Ascending aorta (tissue), 2 donors: ENCODE measurements around the gene COL8A2. TPM values are rescaled to one million over a fixed set of nuclear protein-coding genes. Genes with fewer than 3 reads are reported as not detected.

Experiments
- DNase-seq, 2 donors: peaks; one replicate each; pipeline ENCODE4 v3.0.0-alpha.2; 2019; ENCODE audit warnings: low spot score in 2 of 2
- H3K27ac ChIP-seq, 2 donors: fragments of 200-600 bp; sonication (generic); one replicate each; pipeline ENCODE4 v1.5.1; 2016 to 2017; ENCODE audit warnings: mild to moderate bottlenecking in 1 of 2
- H3K27me3 ChIP-seq: fragments of 200-600 bp; sonication (generic); one replicate; pipeline ENCODE4 v1.5.1; 2017
- H3K36me3 ChIP-seq, 2 donors: fragments of 200-600 bp; sonication (generic); one replicate each; pipeline ENCODE4 v1.5.1; 2016
- H3K4me1 ChIP-seq, 2 donors: fragments of 200-600 bp; sonication (generic); one replicate each; pipeline ENCODE4 v1.5.1; 2016 to 2017; ENCODE audit warnings: mild to moderate bottlenecking in 1 of 2
- H3K4me3 ChIP-seq, 2 donors: fragments of 200-600 bp; sonication (generic); one replicate each; pipeline ENCODE4 v1.5.1; 2016 to 2017; ENCODE audit warnings: mild to moderate bottlenecking in 1 of 2
- H3K9me3 ChIP-seq, 2 donors: fragments of 200-600 bp; sonication (generic); one replicate each; pipeline ENCODE4 v1.5.1; 2016
- intact Hi-C: fragments of 100-400 bp; cut with DNase I; formaldehyde crosslinking; loops from one replicate; pipeline ENCODE4 v1.15.1; 2023
- total RNA-seq: library from RNA; depleted of rRNA; stranded (reverse); fragments of >200 nt; gene quantifications from one replicate; pipeline ENCODE4 v1.1.0, GENCODE V29; 2016
- TF ChIP-seq, protein P1 (sequence below), 3 experiments: fragments of 200-600 bp in 2 of 3; fragments of 450-650 bp in 1 of 3; sonication (generic) in 2 of 3; IDR thresholded peaks; one replicate each; pipeline ENCODE4 v1.5.1; 2016 to 2019; ENCODE audit warnings: antibody characterized with exemption in 3 of 3, mild to moderate bottlenecking in 1 of 3, moderate library complexity in 1 of 3

Gene COL8A2
- total RNA-seq, 1 donor from 2014 or later, result 41.7 TPM

DNA sequence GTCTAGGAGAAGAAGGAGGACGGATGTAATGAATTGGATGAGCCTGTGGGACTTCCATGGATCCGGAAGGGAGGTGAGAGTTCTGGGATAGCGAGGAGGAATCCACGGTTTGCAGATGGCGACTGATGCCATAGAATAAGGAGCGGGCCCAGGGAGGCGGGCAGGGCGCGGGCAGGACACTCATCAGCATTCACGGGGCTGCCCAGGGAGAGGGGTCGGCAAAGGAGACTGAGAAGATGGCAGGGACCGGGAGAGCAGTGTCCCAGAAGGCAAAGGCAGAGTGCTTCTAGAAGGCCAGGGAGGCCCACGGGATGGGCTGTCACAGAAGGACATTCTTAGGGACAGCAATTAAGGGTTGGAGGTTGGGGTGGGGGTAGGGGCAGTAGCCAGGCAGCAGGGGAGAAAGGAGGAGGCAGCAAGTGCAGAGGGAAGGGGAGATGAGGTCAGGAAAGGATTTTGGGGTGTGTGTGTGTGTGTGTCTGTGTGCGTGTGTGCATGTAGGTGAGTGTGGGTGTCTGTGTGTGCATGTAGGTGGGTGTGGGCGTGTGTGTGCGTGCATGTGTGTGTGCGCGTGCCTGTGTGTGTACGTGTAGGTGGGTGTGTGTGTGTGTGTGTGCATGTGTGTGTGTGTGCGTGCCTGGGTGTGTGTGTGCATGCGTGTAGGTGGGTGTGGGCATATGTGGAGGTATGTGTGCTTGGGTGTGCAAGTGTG, 1.1 kb upstream of the COL8A2 start:
- Histone ChIP-seq H3K9me3 (no peaks in the 10 kb centered on the region), H3K27ac (no peak overlapping the region), H3K27me3 (no peaks in the 10 kb centered on the region), H3K4me3 (peak overlapping the region in 1 of 2 donors; percentile 88), H3K4me1 (peaks cover 4 to 11% of the 10 kb centered on the region in 2 donors), H3K36me3 (no peaks in the 10 kb centered on the region)
- no peak for DNase-seq
- TF ChIP-seq, protein P1, sequence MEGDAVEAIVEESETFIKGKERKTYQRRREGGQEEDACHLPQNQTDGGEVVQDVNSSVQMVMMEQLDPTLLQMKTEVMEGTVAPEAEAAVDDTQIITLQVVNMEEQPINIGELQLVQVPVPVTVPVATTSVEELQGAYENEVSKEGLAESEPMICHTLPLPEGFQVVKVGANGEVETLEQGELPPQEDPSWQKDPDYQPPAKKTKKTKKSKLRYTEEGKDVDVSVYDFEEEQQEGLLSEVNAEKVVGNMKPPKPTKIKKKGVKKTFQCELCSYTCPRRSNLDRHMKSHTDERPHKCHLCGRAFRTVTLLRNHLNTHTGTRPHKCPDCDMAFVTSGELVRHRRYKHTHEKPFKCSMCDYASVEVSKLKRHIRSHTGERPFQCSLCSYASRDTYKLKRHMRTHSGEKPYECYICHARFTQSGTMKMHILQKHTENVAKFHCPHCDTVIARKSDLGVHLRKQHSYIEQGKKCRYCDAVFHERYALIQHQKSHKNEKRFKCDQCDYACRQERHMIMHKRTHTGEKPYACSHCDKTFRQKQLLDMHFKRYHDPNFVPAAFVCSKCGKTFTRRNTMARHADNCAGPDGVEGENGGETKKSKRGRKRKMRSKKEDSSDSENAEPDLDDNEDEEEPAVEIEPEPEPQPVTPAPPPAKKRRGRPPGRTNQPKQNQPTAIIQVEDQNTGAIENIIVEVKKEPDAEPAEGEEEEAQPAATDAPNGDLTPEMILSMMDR (IDR thresholded peaks at IDR 0.05), result no peak
- intact Hi-C loops, result no loop called here

DNA sequence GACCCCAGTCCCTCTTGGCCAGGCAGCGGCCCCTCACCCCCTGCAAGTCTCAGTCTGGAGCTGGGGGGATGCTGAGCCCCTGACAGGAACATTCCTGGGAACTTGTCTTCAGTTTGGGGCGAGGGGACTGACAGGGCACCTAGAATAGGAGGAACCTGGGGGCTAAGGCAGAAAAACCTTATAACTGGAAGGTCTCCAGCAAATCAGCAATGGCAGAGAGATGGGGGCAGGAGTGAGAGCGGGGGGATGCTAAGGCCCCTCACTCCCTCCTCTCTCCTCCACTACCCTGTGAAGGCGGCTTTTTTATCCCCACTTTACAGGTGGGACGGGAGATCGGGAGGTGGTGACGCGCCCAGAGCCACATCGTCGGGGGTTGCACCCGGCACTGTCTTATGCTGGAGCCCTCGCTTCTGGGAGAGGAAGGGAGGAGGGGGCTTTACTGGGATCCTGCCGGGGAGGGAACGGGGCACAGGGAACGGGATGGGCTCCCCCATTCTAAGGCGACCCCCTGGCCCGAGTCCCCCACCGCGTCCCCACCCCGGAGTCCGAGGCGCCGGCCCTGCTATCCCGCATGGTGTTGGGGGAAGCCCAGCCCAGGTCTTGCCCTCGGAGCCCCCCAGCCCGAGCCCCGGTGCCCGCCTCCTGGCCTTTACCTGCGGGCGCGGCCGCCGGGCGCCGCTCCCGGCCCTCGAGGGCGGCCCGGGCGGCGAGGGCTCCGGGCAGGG, 456 bp downstream of the COL8A2 start:
- no peaks in the 10 kb centered on the region for H3K9me3 ChIP-seq
- H3K4me1 ChIP-seq, result peaks cover 4 to 16% of the 10 kb centered on the region in 2 donors
- intact Hi-C loops, result no loop called here
- H3K4me3 ChIP-seq, result peak overlapping the region; percentile 70 to 88
- no peaks in the 10 kb centered on the region for H3K36me3 ChIP-seq
- peak overlapping the region; percentile 80 to 87 for H3K27ac ChIP-seq
- no peaks in the 10 kb centered on the region for H3K27me3 ChIP-seq
- TF ChIP-seq, protein P1 (IDR thresholded peaks at IDR 0.05), result no peak
- no peak for DNase-seq

DNA sequence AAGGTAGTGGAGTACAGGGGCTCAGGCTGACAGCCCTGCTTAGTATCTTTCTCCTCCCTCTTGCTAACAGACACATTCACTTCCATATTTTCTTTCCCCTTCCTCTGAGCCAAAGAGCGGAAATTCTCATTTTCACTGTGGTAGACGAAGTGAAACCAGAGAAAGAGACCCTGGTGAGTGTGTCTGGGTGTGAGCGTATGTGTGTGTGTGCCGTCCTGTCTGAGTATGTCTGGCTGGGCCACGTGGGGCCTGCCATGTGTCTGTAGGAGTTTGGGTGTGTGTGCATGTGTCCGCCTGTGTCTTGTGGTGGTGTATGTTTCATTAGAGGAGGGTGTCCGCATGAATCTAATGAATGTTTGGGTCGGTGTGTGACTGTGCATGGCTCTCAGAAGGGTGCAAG, 1.7 kb downstream of the COL8A2 start:
- TF ChIP-seq, protein P1 (IDR thresholded peaks at IDR 0.05), result no peak
- Histone ChIP-seq H3K27me3 (no peaks in the 10 kb centered on the region), H3K27ac (peak overlapping the region in 1 of 2 donors; percentile 87)

DNA sequence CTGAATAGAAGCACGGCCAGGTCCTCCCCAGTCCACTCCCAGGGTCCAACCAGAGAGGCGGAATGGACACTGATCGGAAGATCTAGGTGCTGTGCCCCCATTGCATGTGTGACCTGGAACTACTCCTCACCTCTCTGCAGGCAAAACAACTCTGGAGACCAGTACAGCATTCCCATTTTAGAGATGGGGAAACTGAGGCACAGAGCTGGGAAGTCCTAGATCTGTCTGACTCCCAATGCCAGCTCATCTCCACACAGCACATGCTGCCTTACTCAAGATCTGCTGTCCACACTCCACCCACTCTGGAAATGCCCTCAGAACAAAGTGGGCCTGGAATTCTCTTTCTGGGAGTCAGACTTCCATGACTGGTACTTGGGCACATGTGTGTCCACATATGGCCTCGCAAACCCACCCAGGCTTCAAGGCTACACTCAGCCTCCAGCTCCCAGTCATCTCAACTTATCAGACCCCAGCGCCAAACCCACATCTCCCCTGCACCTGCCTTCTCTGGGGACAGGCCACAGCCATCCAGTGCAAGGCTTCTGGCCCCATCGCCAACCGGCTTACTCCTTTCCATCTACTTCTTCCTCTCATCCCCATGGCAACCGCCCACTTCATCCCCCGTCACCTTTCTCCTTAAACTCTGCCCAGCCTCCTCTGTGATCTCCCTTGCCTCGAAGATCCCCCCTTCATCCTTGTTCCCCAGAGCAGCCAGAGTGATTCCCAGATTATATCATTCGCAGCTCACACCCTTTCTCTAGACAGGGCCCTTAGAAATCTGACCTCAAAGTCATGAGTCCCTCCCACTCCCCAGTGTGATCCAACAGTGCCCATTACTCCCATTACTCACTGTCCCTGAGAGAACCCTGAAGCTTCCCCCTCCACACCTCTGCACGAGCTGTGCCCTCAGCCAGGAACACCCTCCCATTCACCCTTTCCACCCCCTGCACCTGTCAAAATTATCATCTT, 2.7 kb downstream of the COL8A2 start:
- no peaks in the 10 kb centered on the region for H3K9me3 ChIP-seq
- intact Hi-C loops, result no loop called here
- H3K27ac ChIP-seq, result peak overlapping the region in 1 of 2 donors; percentile 87
- no peak overlapping the region for H3K4me3 ChIP-seq
- H3K27me3 ChIP-seq, result no peaks in the 10 kb centered on the region
- H3K36me3 ChIP-seq, result no peaks in the 10 kb centered on the region
- peaks cover 9 to 37% of the 10 kb centered on the region in 2 donors for H3K4me1 ChIP-seq
- TF ChIP-seq, protein P1 (IDR thresholded peaks at IDR 0.05), result no peak
- no peak for DNase-seq

More for the DNA sequence above, 1.7 kb downstream of the COL8A2 start:
- no peaks in the 10 kb centered on the region for H3K36me3 ChIP-seq
- H3K9me3 ChIP-seq, result no peaks in the 10 kb centered on the region
- intact Hi-C loops, result no loop called here
- peaks cover 9 to 28% of the 10 kb centered on the region in 2 donors for H3K4me1 ChIP-seq
- DNase-seq, result no peak
- H3K4me3 ChIP-seq, result no peak overlapping the region

DNA sequence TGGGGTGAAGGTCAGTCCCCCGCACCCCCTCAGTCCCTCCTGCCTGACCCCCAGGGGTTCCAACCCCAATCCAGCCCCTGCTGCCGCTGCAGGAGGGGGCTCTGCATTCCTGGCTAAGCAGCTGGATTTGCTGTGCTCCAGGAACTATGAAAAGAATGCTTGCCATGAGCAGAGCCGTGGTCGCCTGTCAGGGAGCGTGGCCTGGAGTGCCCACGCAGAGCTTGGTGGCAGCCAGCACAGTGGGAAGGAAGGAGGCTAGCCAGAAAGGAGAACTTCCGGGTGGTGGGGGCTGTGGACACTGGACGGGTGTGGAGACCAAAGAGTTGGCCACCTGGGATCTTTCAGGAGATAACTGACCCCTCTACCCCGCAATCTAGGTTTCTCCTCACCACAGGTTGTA, 5.6 kb downstream of the COL8A2 start:
- intact Hi-C loops, result no loop called here
- DNase-seq, result no peak
- no peaks in the 10 kb centered on the region for H3K27me3 ChIP-seq
- TF ChIP-seq, protein P1 (IDR thresholded peaks at IDR 0.05), result no peak
- no peaks in the 10 kb centered on the region for H3K9me3 ChIP-seq
- H3K36me3 ChIP-seq, result no peaks in the 10 kb centered on the region
- H3K4me3 ChIP-seq, result no peak overlapping the region
- peak overlapping the region; percentile 89 to 95 for H3K27ac ChIP-seq
- peaks cover 23 to 55% of the 10 kb centered on the region in 2 donors for H3K4me1 ChIP-seq
